GM20431 (cell line): ENCODE data around the gene BOK.
"Not testable (repeated sequence)": the region's sequence is repeated elsewhere in the genome, so short reads cannot be mapped to it uniquely, and the experiment has no call there.

Source experiments
- in situ Hi-C: fragments of 300-500 bp; cut with MseI, MboI; formaldehyde crosslinking; loops from one replicate; pipeline ENCODE4 v1.15.0; 2020; ENCODE audit warnings: low sequenced_read_pairs; ENCODE audit not compliant: unreplicated experiment

BOK gene

GRCh38 chr2:241558532-241559322, at the start of gene BOK:
Gene BOK, plus strand, starts transcription at chr2:241558745. Its CDS starts 739 bp downstream, at chr2:241559484.
- in situ Hi-C loops: no loop called here

GRCh38 chr2:241509155-241509784, 49.3 kb upstream of the BOK start:
- in situ Hi-C loops: no loop called here

- in situ Hi-C loops: no loop called here
These were observed 47.3 kb upstream of the BOK start for GRCh38 chr2:241511091-241511741.

GRCh38 chr2:241514553-241514952, 44.0 kb upstream of the BOK start:
- in situ Hi-C loops: no loop called here

- in situ Hi-C loops: no loop called here
These were observed 43.4 kb upstream of the BOK start for GRCh38 chr2:241514986-241515737.

GRCh38 chr2:241516520-241516965, 42.0 kb upstream of the BOK start:
- in situ Hi-C loops: no loop called here

GRCh38 chr2:241517297-241517696, 41.2 kb upstream of the BOK start:
- in situ Hi-C loops: no loop called here

GRCh38 chr2:241519669-241520068, 38.9 kb upstream of the BOK start:
- in situ Hi-C loops: no loop called here

GRCh38 chr2:241522477-241522876, 36.1 kb upstream of the BOK start:
- in situ Hi-C loops: no loop called here

GRCh38 chr2:241525818-241526780, 32.4 kb upstream of the BOK start:
- in situ Hi-C loops: not testable (repeated sequence)

- in situ Hi-C loops: no loop called here
These were observed 28.0 kb upstream of the BOK start for GRCh38 chr2:241530571-241530970.

GRCh38 chr2:241531161-241531722, 27.3 kb upstream of the BOK start:
- in situ Hi-C loops: no loop called here

- in situ Hi-C loops: no loop called here
These were observed 26.4 kb upstream of the BOK start for GRCh38 chr2:241532168-241532567.

GRCh38 chr2:241532733-241533601, 25.6 kb upstream of the BOK start:
- in situ Hi-C loops: no loop called here

DNA sequence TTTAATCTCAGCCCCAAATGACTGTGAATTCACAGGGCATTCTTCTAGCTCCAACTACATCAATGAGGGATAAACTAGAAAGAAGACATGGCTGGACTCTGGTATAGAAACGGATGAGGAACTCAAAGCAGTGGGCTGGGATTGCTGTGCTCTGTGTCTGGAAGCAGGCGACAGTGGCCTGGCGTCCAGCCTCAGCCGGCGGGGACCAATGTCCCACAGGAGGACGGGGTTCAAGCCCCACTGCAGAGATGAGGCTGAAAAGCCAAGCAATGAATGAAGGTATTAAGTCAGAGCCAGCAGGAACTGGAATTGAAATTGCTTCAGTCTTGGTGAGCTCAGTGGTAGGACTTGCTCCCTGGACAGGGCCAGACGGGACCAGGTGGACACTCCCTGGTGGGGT, 24.3 kb upstream of the BOK start:
- in situ Hi-C loops: no loop called here

GRCh38 chr2:241534701-241535375, 23.7 kb upstream of the BOK start:
- in situ Hi-C loops: no loop called here

- in situ Hi-C loops: no loop called here
These were observed 22.5 kb upstream of the BOK start for GRCh38 chr2:241535871-241536655.
